AG09309 (cell line): ENCODE results near the gene SSTR4.

Experiments
- DNase-seq: peaks from one replicate; pipeline ENCODE4 v3.0.0-alpha.2; 2010; ENCODE audit warnings: low read depth
- H3K4me3 ChIP-seq: 2 replicates; pipeline ENCODE4 v1.5.1; 2011; ENCODE audit warnings: mild to moderate bottlenecking, low read depth, low read length, moderate library complexity; ENCODE audit not compliant: control insufficient read depth
- TF ChIP-seq, protein P1 (sequence below): IDR thresholded peaks from 2 replicates; pipeline ENCODE4 v1.5.1; 2011; ENCODE audit warnings: mild to moderate bottlenecking, low read depth, low read length, inconsistent platforms; ENCODE audit not compliant: insufficient read depth, control insufficient read depth; ENCODE audit errors: missing control alignments

The SSTR4 gene

DNA sequence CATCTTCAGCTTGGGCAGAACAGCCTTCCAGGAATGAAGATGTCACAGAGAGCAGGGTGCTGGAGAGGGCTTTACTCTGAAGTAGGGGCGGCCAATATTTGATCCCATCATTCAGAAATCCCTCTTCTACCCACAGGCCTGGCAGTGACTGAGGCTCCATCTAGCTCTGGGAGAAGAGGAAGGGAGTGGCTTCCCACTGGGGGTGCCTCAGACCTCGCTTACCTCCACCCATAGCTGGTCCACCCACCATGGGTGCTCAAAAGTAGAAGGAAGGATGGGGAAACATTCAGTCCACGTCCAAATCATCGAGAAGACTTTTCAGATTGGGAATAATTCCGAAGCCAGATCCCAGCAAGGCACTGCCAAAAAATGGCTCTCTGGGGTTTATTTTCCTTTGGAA, 26.1 kb downstream of the SSTR4 start:
- TF ChIP-seq, protein P1, sequence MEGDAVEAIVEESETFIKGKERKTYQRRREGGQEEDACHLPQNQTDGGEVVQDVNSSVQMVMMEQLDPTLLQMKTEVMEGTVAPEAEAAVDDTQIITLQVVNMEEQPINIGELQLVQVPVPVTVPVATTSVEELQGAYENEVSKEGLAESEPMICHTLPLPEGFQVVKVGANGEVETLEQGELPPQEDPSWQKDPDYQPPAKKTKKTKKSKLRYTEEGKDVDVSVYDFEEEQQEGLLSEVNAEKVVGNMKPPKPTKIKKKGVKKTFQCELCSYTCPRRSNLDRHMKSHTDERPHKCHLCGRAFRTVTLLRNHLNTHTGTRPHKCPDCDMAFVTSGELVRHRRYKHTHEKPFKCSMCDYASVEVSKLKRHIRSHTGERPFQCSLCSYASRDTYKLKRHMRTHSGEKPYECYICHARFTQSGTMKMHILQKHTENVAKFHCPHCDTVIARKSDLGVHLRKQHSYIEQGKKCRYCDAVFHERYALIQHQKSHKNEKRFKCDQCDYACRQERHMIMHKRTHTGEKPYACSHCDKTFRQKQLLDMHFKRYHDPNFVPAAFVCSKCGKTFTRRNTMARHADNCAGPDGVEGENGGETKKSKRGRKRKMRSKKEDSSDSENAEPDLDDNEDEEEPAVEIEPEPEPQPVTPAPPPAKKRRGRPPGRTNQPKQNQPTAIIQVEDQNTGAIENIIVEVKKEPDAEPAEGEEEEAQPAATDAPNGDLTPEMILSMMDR: no peak
- H3K4me3 ChIP-seq: no peak overlapping the region

DNA sequence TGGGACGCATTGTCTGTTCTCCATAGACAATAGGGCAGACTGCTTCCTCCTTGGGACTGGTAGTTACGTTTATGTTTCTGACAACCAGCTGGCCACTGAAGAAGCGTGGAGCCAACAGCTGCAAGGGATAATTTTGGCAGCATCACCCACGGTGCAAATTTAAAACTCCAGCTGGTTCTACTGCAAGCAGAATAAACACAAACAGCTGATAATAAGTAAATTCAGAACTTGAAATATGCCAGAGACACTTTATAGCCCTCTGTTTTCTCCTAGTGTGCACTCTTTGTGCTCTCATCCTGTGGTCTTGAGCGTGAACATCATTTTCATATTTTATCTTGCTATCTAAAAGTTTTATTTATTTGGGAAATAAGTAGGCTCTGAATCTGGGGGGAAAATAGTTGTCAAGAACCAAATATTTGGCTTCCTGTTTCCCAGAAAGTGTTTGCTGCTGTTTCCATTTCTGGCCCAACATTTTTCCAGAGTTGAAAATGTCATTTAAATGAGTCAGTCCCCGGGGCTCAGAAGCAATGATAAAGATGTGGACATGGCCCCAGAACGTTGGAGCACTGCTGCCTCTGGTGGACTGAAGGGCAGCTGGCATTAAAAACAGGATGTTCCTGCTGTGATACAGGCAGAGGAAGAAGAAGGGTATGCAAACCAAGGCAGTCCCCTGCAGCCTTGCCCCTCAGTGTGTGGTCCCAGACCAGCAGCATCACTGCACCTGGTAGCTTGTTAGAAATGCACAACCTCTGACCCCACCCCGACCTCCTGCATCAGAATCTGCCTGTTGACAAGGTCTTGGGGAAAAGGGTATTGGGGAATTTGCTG, 26.8 kb downstream of the SSTR4 start:
- DNase-seq: peak; percentile 28
- no peak overlapping the region for H3K4me3 ChIP-seq
- TF ChIP-seq, protein P1: peak; percentile 68

More for the DNA sequence above, 26.1 kb downstream of the SSTR4 start:
- no peak for DNase-seq

DNA sequence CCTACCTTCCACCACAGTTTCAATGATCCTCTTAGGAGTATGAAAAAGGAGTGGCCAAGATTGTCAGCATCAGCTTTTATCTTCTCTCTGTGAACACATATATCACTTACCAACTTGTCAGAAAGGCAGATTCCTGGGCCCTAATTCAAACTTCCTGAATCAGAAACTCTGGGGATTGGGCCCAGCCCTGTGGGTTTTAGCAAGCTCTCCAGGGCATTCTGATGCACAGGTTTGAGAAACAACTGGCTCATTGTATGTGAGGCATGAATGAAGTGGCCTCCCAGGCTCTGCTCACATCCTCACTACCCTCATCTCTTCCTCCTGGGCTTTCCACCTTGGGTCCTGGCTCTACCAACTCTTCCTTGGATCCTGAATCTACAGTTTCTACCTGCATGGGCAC, 27.5 kb downstream of the SSTR4 start:
- H3K4me3 ChIP-seq: no peak overlapping the region
- DNase-seq: no peak
- TF ChIP-seq, protein P1: no peak

DNA sequence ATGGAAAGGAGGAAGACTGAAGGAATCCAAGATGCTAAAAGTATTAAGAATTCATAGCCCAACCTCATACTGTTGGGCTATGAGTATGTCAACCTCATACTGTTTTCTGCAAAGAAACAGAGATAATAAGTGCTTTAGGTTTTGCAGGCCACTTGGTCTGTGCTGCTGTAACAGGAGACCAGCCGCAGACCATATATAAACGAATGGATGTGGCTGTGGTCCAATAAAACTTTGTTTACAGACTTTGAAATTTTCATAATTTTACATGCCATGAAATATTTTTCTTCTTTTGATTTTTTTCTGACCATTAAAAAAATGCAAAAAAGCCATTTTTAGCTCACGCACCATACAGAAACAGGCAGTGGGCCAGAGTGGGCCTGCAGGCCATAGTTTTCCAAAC, 28.1 kb downstream of the SSTR4 start:
- TF ChIP-seq, protein P1: no peak
- no peak for DNase-seq
- no peak overlapping the region for H3K4me3 ChIP-seq

DNA sequence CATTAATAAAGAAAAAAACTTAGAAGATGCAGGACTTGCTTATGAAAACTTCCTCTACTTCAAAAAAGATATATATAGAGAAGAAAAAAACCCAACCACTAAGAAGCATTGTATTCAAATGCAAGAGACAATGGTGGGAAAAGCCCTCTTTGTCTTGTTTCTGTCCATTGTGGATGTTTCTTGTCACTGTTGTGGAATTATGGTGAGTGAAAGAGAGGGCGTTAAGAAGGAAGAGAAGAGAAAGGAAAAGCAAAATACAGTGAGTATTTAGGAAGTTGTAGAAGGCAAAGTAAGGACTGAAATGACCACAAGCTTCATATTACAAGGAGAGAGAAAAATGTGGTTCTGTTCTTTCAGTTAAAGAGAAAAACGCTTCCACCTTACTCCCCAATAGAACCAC, 28.5 kb downstream of the SSTR4 start:
- TF ChIP-seq, protein P1: no peak
- no peak for DNase-seq
- H3K4me3 ChIP-seq: no peak overlapping the region

DNA sequence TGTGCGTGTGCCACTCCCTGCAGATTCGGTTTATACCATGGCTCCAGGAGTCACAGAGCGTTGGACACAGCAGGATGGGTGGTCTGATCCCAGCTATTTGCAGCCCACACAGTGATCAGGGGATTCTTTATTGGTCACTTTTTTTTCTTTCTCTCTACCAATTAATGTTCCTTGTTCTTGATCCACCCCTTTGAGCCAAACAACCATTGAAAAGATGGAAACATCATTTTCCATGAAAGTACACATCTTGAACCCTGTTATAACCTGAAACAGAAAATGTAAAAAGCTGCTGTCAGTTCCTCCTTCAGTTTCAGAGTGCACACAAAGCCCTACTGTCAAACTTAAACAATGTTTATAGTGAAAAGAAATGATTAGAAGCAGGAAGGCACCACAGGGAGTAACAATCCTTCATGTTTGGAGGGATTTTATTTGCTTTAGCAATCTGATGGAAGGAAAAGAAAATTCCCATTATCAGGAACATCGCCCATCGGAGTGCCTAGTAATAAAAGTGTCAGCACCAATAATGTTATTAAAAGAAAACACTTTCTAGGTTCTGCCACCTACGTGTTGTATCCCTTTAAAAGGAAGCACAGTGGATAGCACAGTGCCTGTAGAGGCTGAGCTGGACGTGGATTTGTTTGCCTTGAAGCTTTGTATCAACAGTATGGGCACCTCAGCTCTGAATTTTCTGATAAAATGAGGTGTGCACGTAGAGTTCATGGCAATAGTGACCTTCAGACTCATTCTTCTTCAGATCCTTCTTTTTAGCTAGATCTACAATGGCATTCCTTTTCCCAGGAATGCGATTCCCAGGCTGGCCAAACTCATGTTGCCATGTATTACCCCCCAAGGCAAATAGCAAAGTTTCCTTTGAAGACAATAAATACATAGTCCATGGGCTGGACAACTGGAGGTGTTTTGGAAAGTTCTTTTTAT, 30.4 kb downstream of the SSTR4 start:
- no peak overlapping the region for H3K4me3 ChIP-seq
- no peak for DNase-seq
- TF ChIP-seq, protein P1: no peak
